SK-N-SH treated with all-trans-retinoic acid at 6 μM for 48 hours (cell line): ENCODE results near the gene SIAH2.

Source experiments
- ATAC-seq: fragments of 200-7000 bp; cut with Tn5 transposase; 3 replicates; pipeline ENCODE4 v1.9.1; 2020; ENCODE audit warnings: mild to moderate bottlenecking, moderate library complexity
- ARNTL ChIP-seq: fragments of 450-650 bp; formaldehyde crosslinking; IDR thresholded peaks from 2 replicates; pipeline ENCODE4 v1.5.0; 2020; ENCODE audit warnings: low read depth, mild to moderate bottlenecking, moderate library complexity, borderline replicate concordance
- BACH2 ChIP-seq: fragments of 250-450 bp; sonication (Bioruptor Pico); IDR thresholded peaks from 2 replicates; pipeline ENCODE4 v1.9.0; 2021; ENCODE audit warnings: mild to moderate bottlenecking, borderline replicate concordance
- CREB5 ChIP-seq: fragments of 250-450 bp; sonication (Bioruptor Pico); IDR thresholded peaks from 2 replicates; pipeline ENCODE4 v1.5.1; 2020; ENCODE audit warnings: low read depth, mild to moderate bottlenecking, moderate library complexity
- CSDC2 ChIP-seq: fragments of 250-450 bp; sonication (Bioruptor Pico); IDR thresholded peaks from 2 replicates; pipeline ENCODE4 v1.5.0; 2020; ENCODE audit warnings: mild to moderate bottlenecking, moderate library complexity
- CSRNP3 ChIP-seq: fragments of 250-450 bp; sonication (Bioruptor Pico); IDR thresholded peaks from 2 replicates; pipeline ENCODE4 v1.5.1; 2021; ENCODE audit warnings: mild to moderate bottlenecking, moderate library complexity
- ESRRG ChIP-seq: fragments of 250-450 bp; sonication (Bioruptor Pico); IDR thresholded peaks from 2 replicates; pipeline ENCODE4 v1.6.1; 2021; ENCODE audit warnings: mild to moderate bottlenecking
- GLIS3 ChIP-seq: fragments of 250-450 bp; sonication (Bioruptor Pico); IDR thresholded peaks from 2 replicates; pipeline ENCODE4 v1.5.0; 2020; ENCODE audit warnings: mild to moderate bottlenecking, moderate library complexity
- ISL1 ChIP-seq: fragments of 250-450 bp; sonication (Bioruptor Pico); IDR thresholded peaks from 2 replicates; pipeline ENCODE4 v2.1.2; 2022; ENCODE audit warnings: mild to moderate bottlenecking, moderate library complexity
- OSR1 ChIP-seq: fragments of 250-450 bp; sonication (Bioruptor Pico); IDR thresholded peaks from 2 replicates; pipeline ENCODE4 v1.8.0; 2022; ENCODE audit warnings: moderate library complexity, mild to moderate bottlenecking, inconsistent platforms
- PATZ1 ChIP-seq: fragments of 250-450 bp; sonication (Bioruptor Pico); IDR thresholded peaks from 2 replicates; pipeline ENCODE4 v1.8.0; 2020; ENCODE audit warnings: mild to moderate bottlenecking, moderate library complexity, borderline replicate concordance
- PPARA ChIP-seq: fragments of 250-450 bp; sonication (Bioruptor Pico); IDR thresholded peaks from 2 replicates; pipeline ENCODE4 v1.5.0; 2020; ENCODE audit warnings: mild to moderate bottlenecking, borderline replicate concordance
- RARB ChIP-seq: fragments of 250-450 bp; sonication (Bioruptor Pico); IDR thresholded peaks from 2 replicates; pipeline ENCODE4 v1.8.0; 2021; ENCODE audit warnings: mild to moderate bottlenecking, moderate library complexity
- SNAI2 ChIP-seq: fragments of 250-450 bp; sonication (Bioruptor Pico); IDR thresholded peaks from 2 replicates; pipeline ENCODE4 v1.5.0; 2020; ENCODE audit warnings: mild to moderate bottlenecking, moderate library complexity
- TCF4 ChIP-seq: fragments of 250-450 bp; sonication (Bioruptor Pico); IDR thresholded peaks from 2 replicates; pipeline ENCODE4 v1.8.0; 2021; ENCODE audit warnings: mild to moderate bottlenecking, moderate library complexity, borderline replicate concordance
- TOX ChIP-seq: fragments of 250-450 bp; sonication (Bioruptor Pico); IDR thresholded peaks from 2 replicates; pipeline ENCODE4 v1.8.0; 2021; ENCODE audit warnings: mild to moderate bottlenecking, moderate library complexity, borderline replicate concordance
- ZC3H10 ChIP-seq: fragments of 250-450 bp; sonication (Bioruptor Pico); IDR thresholded peaks from 2 replicates; pipeline ENCODE4 v1.5.1; 2021; ENCODE audit warnings: mild to moderate bottlenecking, moderate library complexity
- ZFP3 ChIP-seq: fragments of 250-450 bp; sonication (Bioruptor Pico); IDR thresholded peaks from 2 replicates; pipeline ENCODE4 v1.5.0; 2020; ENCODE audit warnings: mild to moderate bottlenecking, moderate library complexity
- ZFP30 ChIP-seq: fragments of 450-650 bp; formaldehyde crosslinking; IDR thresholded peaks from 2 replicates; pipeline ENCODE4 v1.5.0; 2022; ENCODE audit warnings: mild to moderate bottlenecking, moderate library complexity
- ZNF565 ChIP-seq: fragments of 450-650 bp; formaldehyde crosslinking; conservative IDR thresholded peaks from 2 replicates; pipeline ENCODE4 v1.5.0; 2020; ENCODE audit warnings: low read depth, mild to moderate bottlenecking, moderate library complexity
- ZNF70 ChIP-seq: fragments of 450-650 bp; formaldehyde crosslinking; IDR thresholded peaks from 2 replicates; pipeline ENCODE4 v1.5.0; 2020; ENCODE audit warnings: mild to moderate bottlenecking, moderate library complexity
- ZNF8 ChIP-seq: fragments of 450-650 bp; formaldehyde crosslinking; IDR thresholded peaks from 2 replicates; pipeline ENCODE4 v1.5.0; 2020; ENCODE audit warnings: mild to moderate bottlenecking, moderate library complexity
- TF ChIP-seq, protein P1 (sequence below): fragments of 250-450 bp; sonication (Bioruptor Pico); IDR thresholded peaks from 2 replicates; pipeline ENCODE4 v1.5.0; 2020; ENCODE audit warnings: mild to moderate bottlenecking, moderate library complexity

The SIAH2 gene

GRCh38 chr3:150765949-150766720, 3.2 kb upstream of the SIAH2 start:
- ATAC-seq = no peak
- TF ChIP-seq PATZ1 (no peak), ZFP3 (no peak), CSDC2 (no peak), ZNF70 (no peak), RARB (CRISPR knock-in tag) (no peak)

DNA sequence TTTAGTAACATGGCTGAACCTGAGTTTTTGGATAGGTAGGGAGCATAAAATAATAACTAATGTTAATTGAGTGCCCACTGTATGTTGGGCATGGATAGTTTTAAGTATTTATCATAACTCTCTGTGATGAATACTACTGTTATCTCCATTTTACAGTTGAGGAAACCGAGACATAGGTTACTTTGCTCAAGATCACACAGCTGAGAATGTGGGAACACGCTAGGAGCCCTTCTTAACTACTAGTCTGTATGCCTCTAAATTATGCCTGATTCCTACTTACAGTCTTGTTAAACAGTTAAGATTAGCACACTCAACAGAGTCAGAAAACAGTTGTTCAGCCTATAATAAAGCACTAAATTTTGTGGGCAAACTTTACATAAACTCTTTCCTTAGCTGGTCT, 2.0 kb upstream of the SIAH2 start:
- no peak for ATAC-seq
- no peak for TF ChIP-seq SNAI2
- TF ChIP-seq OSR1 (CRISPR knock-in tag) = no peak
- TF ChIP-seq TOX (CRISPR knock-in tag) = no peak
- no peak for TF ChIP-seq TCF4
- no peak for TF ChIP-seq GLIS3 (CRISPR knock-in tag)
- no peak for TF ChIP-seq ISL1 (CRISPR knock-in tag)
- no peak for TF ChIP-seq ZC3H10
- TF ChIP-seq ARNTL (CRISPR knock-in tag) = no peak
- TF ChIP-seq ZFP3 = no peak
- TF ChIP-seq ZNF8 (CRISPR knock-in tag) = no peak

GRCh38 chr3:150764566-150764965, 1.6 kb upstream of the SIAH2 start:
- TF ChIP-seq ZC3H10 = no peak
- no peak for TF ChIP-seq ZFP30 (CRISPR knock-in tag)
- TF ChIP-seq ZNF565 (CRISPR knock-in tag) = no peak
- no peak for TF ChIP-seq CSDC2
- no peak for TF ChIP-seq PPARA (CRISPR knock-in tag)
- no peak for TF ChIP-seq BACH2 (CRISPR knock-in tag)
- no peak for TF ChIP-seq OSR1 (CRISPR knock-in tag)
- TF ChIP-seq GLIS3 (CRISPR knock-in tag) = no peak
- no peak for TF ChIP-seq ZFP3
- TF ChIP-seq ZNF70 = no peak
- TF ChIP-seq CREB5 (CRISPR knock-in tag) = no peak
- no peak for TF ChIP-seq TOX (CRISPR knock-in tag)
- no peak for TF ChIP-seq ESRRG (CRISPR knock-in tag)
- no peak for TF ChIP-seq SNAI2
- TF ChIP-seq, protein P1, sequence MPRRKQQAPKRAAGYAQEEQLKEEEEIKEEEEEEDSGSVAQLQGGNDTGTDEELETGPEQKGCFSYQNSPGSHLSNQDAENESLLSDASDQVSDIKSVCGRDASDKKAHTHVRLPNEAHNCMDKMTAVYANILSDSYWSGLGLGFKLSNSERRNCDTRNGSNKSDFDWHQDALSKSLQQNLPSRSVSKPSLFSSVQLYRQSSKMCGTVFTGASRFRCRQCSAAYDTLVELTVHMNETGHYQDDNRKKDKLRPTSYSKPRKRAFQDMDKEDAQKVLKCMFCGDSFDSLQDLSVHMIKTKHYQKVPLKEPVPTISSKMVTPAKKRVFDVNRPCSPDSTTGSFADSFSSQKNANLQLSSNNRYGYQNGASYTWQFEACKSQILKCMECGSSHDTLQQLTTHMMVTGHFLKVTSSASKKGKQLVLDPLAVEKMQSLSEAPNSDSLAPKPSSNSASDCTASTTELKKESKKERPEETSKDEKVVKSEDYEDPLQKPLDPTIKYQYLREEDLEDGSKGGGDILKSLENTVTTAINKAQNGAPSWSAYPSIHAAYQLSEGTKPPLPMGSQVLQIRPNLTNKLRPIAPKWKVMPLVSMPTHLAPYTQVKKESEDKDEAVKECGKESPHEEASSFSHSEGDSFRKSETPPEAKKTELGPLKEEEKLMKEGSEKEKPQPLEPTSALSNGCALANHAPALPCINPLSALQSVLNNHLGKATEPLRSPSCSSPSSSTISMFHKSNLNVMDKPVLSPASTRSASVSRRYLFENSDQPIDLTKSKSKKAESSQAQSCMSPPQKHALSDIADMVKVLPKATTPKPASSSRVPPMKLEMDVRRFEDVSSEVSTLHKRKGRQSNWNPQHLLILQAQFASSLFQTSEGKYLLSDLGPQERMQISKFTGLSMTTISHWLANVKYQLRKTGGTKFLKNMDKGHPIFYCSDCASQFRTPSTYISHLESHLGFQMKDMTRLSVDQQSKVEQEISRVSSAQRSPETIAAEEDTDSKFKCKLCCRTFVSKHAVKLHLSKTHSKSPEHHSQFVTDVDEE = no peak
- no peak for ATAC-seq

DNA sequence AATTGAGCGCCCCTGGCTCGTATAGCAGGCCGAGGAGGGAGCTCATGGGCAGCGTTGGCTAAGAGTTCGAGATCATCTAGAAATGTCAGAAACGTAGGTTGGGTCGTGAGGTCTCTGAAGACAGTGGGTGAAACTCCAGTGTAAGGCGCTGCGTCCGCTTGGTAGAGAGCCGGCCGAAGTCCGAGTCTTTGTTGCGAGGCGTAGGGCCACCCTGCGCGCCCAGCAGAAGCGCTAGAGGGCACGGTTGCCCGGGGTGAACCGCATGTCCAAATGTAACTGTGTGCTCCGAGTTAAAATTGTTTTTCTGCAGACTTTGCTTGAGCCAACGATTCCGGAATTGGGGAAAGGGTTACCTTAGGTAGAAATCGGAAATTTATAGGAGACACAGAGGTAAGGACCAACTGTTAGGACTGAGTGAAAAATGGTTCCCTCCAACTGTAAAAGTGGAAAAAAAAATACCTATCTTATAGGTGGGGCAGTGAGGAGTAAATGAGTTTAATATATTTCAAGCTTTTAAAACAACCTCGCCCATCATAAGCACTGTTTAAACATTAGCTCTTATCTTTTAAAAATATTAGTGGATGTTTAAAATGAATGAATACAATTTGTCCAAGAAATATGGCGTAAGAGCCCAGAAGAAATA, 993 bp upstream of the SIAH2 start:
- ATAC-seq = peak; percentile 81
- TF ChIP-seq PATZ1 (no peak), BACH2 (CRISPR knock-in tag) (no peak), ZNF565 (CRISPR knock-in tag) (no peak), ZNF70 (no peak), CSRNP3 (CRISPR knock-in tag) (no peak)
